ENCODE data around the gene NUDT3.

NUDT3 gene

GRCh38 chr6:34321821-34322220 lies 70.6 kb downstream of the NUDT3 start:
- no peak overlapping the region for H3K4me3 ChIP-seq (ENCODE audit: control insufficient read depth, low read depth, low read length)
- DNase-seq (ENCODE audit: low read depth): no peak
- no peak for TF ChIP-seq CTCF (conservative IDR thresholded peaks at IDR 0.05; ENCODE audit: control insufficient read depth, insufficient read depth, low read depth, low read length)

GRCh38 chr6:34319471-34319885 lies 73.0 kb downstream of the NUDT3 start:
- H3K4me3 ChIP-seq (ENCODE audit: control insufficient read depth, low read depth, low read length): no peak overlapping the region
- TF ChIP-seq CTCF (conservative IDR thresholded peaks at IDR 0.05; ENCODE audit: control insufficient read depth, insufficient read depth, low read depth, low read length): no peak
- no peak for DNase-seq (ENCODE audit: low read depth)

- DNase-seq (ENCODE audit: low read depth): no peak
- H3K4me3 ChIP-seq (ENCODE audit: control insufficient read depth, low read depth, low read length): no peak overlapping the region
- no peak for TF ChIP-seq CTCF (conservative IDR thresholded peaks at IDR 0.05; ENCODE audit: control insufficient read depth, insufficient read depth, low read depth, low read length)
Measured at GRCh38 chr6:34318499-34319470, 73.7 kb downstream of the NUDT3 start.

GRCh38 chr6:34317882-34318498 lies 74.5 kb downstream of the NUDT3 start:
- DNase-seq (ENCODE audit: low read depth): no peak
- H3K4me3 ChIP-seq (ENCODE audit: control insufficient read depth, low read depth, low read length): no peak overlapping the region
- TF ChIP-seq CTCF (conservative IDR thresholded peaks at IDR 0.05; ENCODE audit: control insufficient read depth, insufficient read depth, low read depth, low read length): no peak

GRCh38 chr6:34317172-34317477 lies 75.3 kb downstream of the NUDT3 start:
- no peak for DNase-seq (ENCODE audit: low read depth)
- TF ChIP-seq CTCF (conservative IDR thresholded peaks at IDR 0.05; ENCODE audit: control insufficient read depth, insufficient read depth, low read depth, low read length): no peak
- H3K4me3 ChIP-seq (ENCODE audit: control insufficient read depth, low read depth, low read length): no peak overlapping the region

- H3K4me3 ChIP-seq (ENCODE audit: control insufficient read depth, low read depth, low read length): no peak overlapping the region
- TF ChIP-seq CTCF (conservative IDR thresholded peaks at IDR 0.05; ENCODE audit: control insufficient read depth, insufficient read depth, low read depth, low read length): no peak
Measured at GRCh38 chr6:34316431-34317171, 75.9 kb downstream of the NUDT3 start.

More at GRCh38 chr6:34316431-34317171, 75.9 kb downstream of the NUDT3 start:
- DNase-seq (ENCODE audit: low read depth): no peak
